Nephron progenitor cell (in vitro differentiated cells): ENCODE results near the gene PDE2A.

Experiments used
- DNase-seq: peaks from one replicate; pipeline ENCODE4 v3.0.0; 2021
- H3K27ac Mint-ChIP-seq: 2 replicates; pipeline ENCODE4 v1.8.0; 2021; ENCODE audit warnings: mild to moderate bottlenecking, moderate library complexity, mixed read lengths
- H3K27me3 Mint-ChIP-seq: 2 replicates; pipeline ENCODE4 v1.8.0; 2021; ENCODE audit warnings: mild to moderate bottlenecking, low read depth, mixed read lengths; ENCODE audit not compliant: poor library complexity
- H3K36me3 Mint-ChIP-seq: 2 replicates; pipeline ENCODE4 v1.8.0; 2021; ENCODE audit warnings: low read depth, mixed read lengths
- H3K4me1 Mint-ChIP-seq: 2 replicates; pipeline ENCODE4 v1.8.0; 2021; ENCODE audit warnings: mixed read lengths
- H3K4me3 Mint-ChIP-seq: 2 replicates; pipeline ENCODE4 v1.8.0; 2021; ENCODE audit warnings: mild to moderate bottlenecking, moderate library complexity, mixed read lengths
- H3K9me3 Mint-ChIP-seq: 2 replicates; pipeline ENCODE4 v1.8.0; 2021; ENCODE audit warnings: mild to moderate bottlenecking, moderate library complexity, mixed read lengths
- CTCF ChIP-seq: fragments of 200-600 bp; sonication (generic); IDR thresholded peaks from 2 replicates; pipeline ENCODE4 v1.5.0; 2021; ENCODE audit warnings: antibody characterized with exemption

The PDE2A gene

GRCh38 chr11:72669527-72669926, 4.7 kb downstream of the PDE2A start:
- H3K27ac Mint-ChIP-seq, result no peak overlapping the region
- no peak overlapping the region for H3K4me3 Mint-ChIP-seq
- TF ChIP-seq CTCF, result no peak
- peaks cover 32% of the 10 kb centered on the region for H3K27me3 Mint-ChIP-seq
- H3K9me3 Mint-ChIP-seq, result no peaks in the 10 kb centered on the region
- no peak for DNase-seq
- H3K36me3 Mint-ChIP-seq, result no peaks in the 10 kb centered on the region
- peaks cover 20% of the 10 kb centered on the region for H3K4me1 Mint-ChIP-seq

- Mint-ChIP-seq H3K4me3 (no peak overlapping the region), H3K27ac (no peak overlapping the region), H3K9me3 (no peaks in the 10 kb centered on the region), H3K36me3 (no peaks in the 10 kb centered on the region), H3K4me1 (peaks cover 20% of the 10 kb centered on the region), H3K27me3 (peaks cover 24% of the 10 kb centered on the region)
- DNase-seq, result no peak
- TF ChIP-seq CTCF, result no peak
These were observed 5.4 kb downstream of the PDE2A start for GRCh38 chr11:72668629-72669347.

GRCh38 chr11:72665911-72666472, 8.2 kb downstream of the PDE2A start:
- TF ChIP-seq CTCF, result no peak
- Mint-ChIP-seq H3K4me3 (no peak overlapping the region), H3K4me1 (peaks cover 26% of the 10 kb centered on the region), H3K27ac (no peak overlapping the region), H3K27me3 (peaks cover 13% of the 10 kb centered on the region), H3K36me3 (no peaks in the 10 kb centered on the region), H3K9me3 (no peaks in the 10 kb centered on the region)
- DNase-seq, result no peak

GRCh38 chr11:72662036-72662435, 12.2 kb downstream of the PDE2A start:
- Mint-ChIP-seq H3K9me3 (no peaks in the 10 kb centered on the region), H3K4me1 (peaks cover 16% of the 10 kb centered on the region), H3K4me3 (no peak overlapping the region), H3K27me3 (peaks cover 16% of the 10 kb centered on the region), H3K36me3 (no peaks in the 10 kb centered on the region), H3K27ac (no peak overlapping the region)
- TF ChIP-seq CTCF, result no peak
- no peak for DNase-seq

GRCh38 chr11:72661486-72661885, 12.7 kb downstream of the PDE2A start:
- peaks cover 16% of the 10 kb centered on the region for H3K27me3 Mint-ChIP-seq
- no peak overlapping the region for H3K27ac Mint-ChIP-seq
- DNase-seq, result no peak
- no peak overlapping the region for H3K4me3 Mint-ChIP-seq
- H3K36me3 Mint-ChIP-seq, result no peaks in the 10 kb centered on the region
- H3K9me3 Mint-ChIP-seq, result no peaks in the 10 kb centered on the region
- peaks cover 22% of the 10 kb centered on the region for H3K4me1 Mint-ChIP-seq
- TF ChIP-seq CTCF, result no peak
